AG04450 (cell line): ENCODE data around the gene IFFO2. TPM values are rescaled to one million over a fixed set of nuclear protein-coding genes. Genes with fewer than 3 reads are reported as not detected.

ENCODE experiments used
- CTCF ChIA-PET: fragments of 300-600, 350-600 bp; formaldehyde crosslinking; extraction: SDS; loops from one replicate; lab custom pipeline; 2022; ENCODE audit warnings: antibody characterized with exemption, inconsistent platforms; lab: Charles Lee
- POLR2A ChIA-PET: fragments of 350-600 bp; formaldehyde crosslinking; extraction: SDS; loops from one replicate; lab custom pipeline; 2021; ENCODE audit warnings: antibody characterized with exemption, inconsistent platforms; lab: Yijun Ruan, JAX
- DNase-seq: peaks from one replicate; pipeline ENCODE4 v3.0.0-alpha.2; 2011; ENCODE audit warnings: low read depth, low spot score
- H3K27ac ChIP-seq: one replicate; pipeline ENCODE4 v1.5.1; 2012; ENCODE audit warnings: low read depth, low read length, control low read depth
- H3K27me3 ChIP-seq: one replicate; pipeline ENCODE4 v1.6.0; 2012; ENCODE audit warnings: low read length; ENCODE audit not compliant: control insufficient read depth, insufficient read depth
- H3K4me3 ChIP-seq: 2 replicates; pipeline ENCODE4 v1.5.1; 2011; ENCODE audit warnings: mild to moderate bottlenecking, low read depth, low read length, control low read depth
- H3K9me3 ChIP-seq: 2 replicates; pipeline ENCODE4 v1.5.1; 2012; ENCODE audit warnings: low read length; ENCODE audit not compliant: control insufficient read depth, insufficient read depth
- CTCF ChIP-seq: IDR thresholded peaks from 2 replicates; pipeline ENCODE4 v1.5.1; 2011; ENCODE audit warnings: low read depth, low read length, control low read depth, inconsistent platforms
- polyA plus RNA-seq: library from polyadenylated mRNA; depleted of rRNA; stranded (reverse); fragments of >200 nt; gene quantifications from 2 replicates; pipeline ENCODE4 v1.2.3, GENCODE V29; 2011

The IFFO2 gene
- polyA plus RNA-seq, 1 experiment = 6.8 TPM

- POLR2A ChIA-PET = no interaction called here
- TF ChIP-seq CTCF = no peak
- no peak for DNase-seq
- H3K9me3 ChIP-seq = no peaks in the 10 kb centered on the region; the same call in 1 of the 2 replicates
- no peaks in the 10 kb centered on the region for H3K27me3 ChIP-seq
- CTCF ChIA-PET = interaction anchor here (3.8 kb wide), 1 partner anchor 19 kb away, joined by 33 read pairs; no protein-coding TSS in a partner anchor
- H3K27ac ChIP-seq = no peak overlapping the region
- no peak overlapping the region for H3K4me3 ChIP-seq
Measured at GRCh38 chr1:18931730-18932129, 24.7 kb downstream of the IFFO2 start.

DNA sequence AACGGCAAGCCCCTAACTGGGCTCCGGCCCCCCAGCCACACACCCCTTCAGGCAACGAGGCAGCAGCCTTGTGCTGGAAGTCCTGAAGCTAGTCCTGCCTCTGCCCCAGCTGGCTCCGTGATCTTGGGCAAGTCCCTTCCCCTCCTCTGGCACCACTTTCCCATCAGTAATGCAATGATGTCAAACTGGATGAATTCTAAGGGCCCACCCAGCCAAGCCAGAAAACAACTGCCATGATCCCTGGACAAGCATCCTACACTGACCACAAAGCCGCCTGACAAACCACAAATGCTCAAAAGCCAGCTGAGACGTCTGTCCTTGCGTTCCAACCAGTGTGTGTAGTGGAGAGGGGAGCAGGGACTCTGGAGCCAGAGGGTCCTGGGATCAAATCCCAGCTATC lies 26.8 kb downstream of the IFFO2 start:
- Histone ChIP-seq H3K4me3 (no peak overlapping the region), H3K27me3 (no peaks in the 10 kb centered on the region), H3K27ac (peak overlapping the region; percentile 21), H3K9me3 (no peaks in the 10 kb centered on the region; the same call in 1 of the 2 replicates)
- no peak for DNase-seq
- ChIA-PET CTCF (interaction anchor here (1.2 to 3.8 kb wide), 2 partner anchors 17 to 23 kb away, joined by 3 to 33 read pairs; no protein-coding TSS in a partner anchor), POLR2A (interaction anchor here (0.6 kb wide), 1 partner anchor 13 kb away, joined by 3 read pairs; no protein-coding TSS in a partner anchor)
- no peak for TF ChIP-seq CTCF

DNA sequence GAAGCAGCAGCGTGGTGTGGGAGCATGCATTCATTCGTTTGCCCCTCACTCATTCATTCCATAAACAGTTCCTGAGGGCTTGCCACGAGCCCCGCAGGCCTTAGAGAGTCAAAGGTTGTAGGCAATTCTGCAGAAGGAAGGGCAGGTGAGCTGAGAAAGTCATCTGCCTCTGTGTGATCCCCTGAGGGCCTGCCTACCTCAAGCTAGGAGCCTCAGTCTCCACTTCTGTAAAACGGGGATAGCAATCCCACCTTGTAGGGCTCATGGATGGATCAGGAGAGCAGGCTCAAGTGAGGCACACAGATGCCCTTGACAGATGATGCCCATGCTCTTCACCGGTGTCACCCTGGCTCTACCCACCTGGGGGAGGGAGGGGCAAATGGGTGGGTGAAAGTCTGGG lies 27.5 kb downstream of the IFFO2 start:
- ChIA-PET POLR2A (no interaction called here), CTCF (interaction anchor here (3.8 kb wide), 1 partner anchor 16 kb away, joined by 33 read pairs; no protein-coding TSS in a partner anchor)
- no peak for DNase-seq
- no peak for TF ChIP-seq CTCF
- no peaks in the 10 kb centered on the region for H3K27me3 ChIP-seq
- no peak overlapping the region for H3K4me3 ChIP-seq
- H3K9me3 ChIP-seq = no peaks in the 10 kb centered on the region; the same call in 1 of the 2 replicates
- no peak overlapping the region for H3K27ac ChIP-seq

- no peak for DNase-seq
- TF ChIP-seq CTCF = no peak
- CTCF ChIA-PET = interaction anchor here (3.8 to 5.2 kb wide), 2 partner anchors 15 kb away, joined by 33 to 60 read pairs; no protein-coding TSS in a partner anchor
- POLR2A ChIA-PET = interaction anchor here (0.7 kb wide), 1 partner anchor 15 kb away, joined by 3 read pairs; no protein-coding TSS in a partner anchor
- Histone ChIP-seq H3K9me3 (no peaks in the 10 kb centered on the region; the same call in 1 of the 2 replicates), H3K27ac (peak overlapping the region; percentile 96), H3K27me3 (no peaks in the 10 kb centered on the region), H3K4me3 (no peak overlapping the region)
Measured at GRCh38 chr1:18928406-18928805, 28.1 kb downstream of the IFFO2 start.

GRCh38 chr1:18927654-18928272 lies 28.7 kb downstream of the IFFO2 start:
- Histone ChIP-seq H3K27me3 (no peaks in the 10 kb centered on the region), H3K4me3 (no peak overlapping the region), H3K27ac (peak overlapping the region; percentile 96), H3K9me3 (no peaks in the 10 kb centered on the region; the same call in 1 of the 2 replicates)
- ChIA-PET CTCF (interaction anchor here (1.9 to 5.2 kb wide), 2 partner anchors 14 to 18 kb away, joined by 4 to 60 read pairs; no protein-coding TSS in a partner anchor), POLR2A (interaction anchor here (0.7 to 1.8 kb wide), 3 partner anchors 14 to 28 kb away, joined by 3 to 10 read pairs (median 3); partner anchors contain the start of gene IFFO2)
- no peak for DNase-seq
- TF ChIP-seq CTCF = no peak
